Measurements from ENCODE around the gene FGGY. TPM values are rescaled to one million over a fixed set of nuclear protein-coding genes. Genes with fewer than 3 reads are reported as not detected.
"Not testable (repeated sequence)": the region's sequence is repeated elsewhere in the genome, so short reads cannot be mapped to it uniquely, and the experiment has no call there.

FGGY gene
- total RNA-seq, 1 experiment from 2014 or later, result 10.2 TPM

DNA sequence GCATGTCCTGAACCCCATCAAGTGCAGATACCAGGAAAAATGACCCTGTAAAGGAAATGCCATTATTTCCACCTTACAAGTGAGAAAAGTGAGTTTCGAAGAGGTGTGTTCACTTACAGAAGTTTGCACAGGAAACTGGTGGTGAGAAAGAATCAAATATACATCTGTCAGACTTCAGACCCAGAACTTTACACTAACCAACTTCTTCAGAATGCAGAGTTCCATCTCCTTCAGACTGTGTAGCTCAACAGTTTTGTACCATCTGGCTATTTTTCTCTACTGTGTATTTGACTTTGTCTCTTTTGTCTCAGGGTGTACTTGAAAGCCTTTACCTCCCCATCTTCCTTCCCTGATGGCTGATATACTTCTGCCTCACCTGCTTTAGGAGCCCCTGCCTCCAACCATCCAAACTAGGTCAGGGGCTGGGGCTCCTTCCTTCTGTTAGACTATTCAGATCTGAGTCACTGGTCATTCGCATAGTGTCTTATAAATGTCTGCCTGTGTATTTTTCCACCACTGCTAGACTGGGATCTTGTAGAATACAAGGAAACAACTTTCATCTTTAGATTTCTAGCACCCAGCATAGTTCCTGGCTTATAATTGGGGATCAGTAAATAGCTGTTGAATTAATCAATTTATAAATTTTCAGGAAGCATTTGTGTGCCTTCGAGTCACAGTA lies 247.9 kb downstream of the FGGY start:
- in situ Hi-C loops (cut with HindIII; ENCODE audit: low sequenced_read_pairs), result no loop called here
- DNase-seq (ENCODE audit: low spot score), result no peak

GRCh38 chr1:59545830-59546229 lies 248.9 kb downstream of the FGGY start:
- in situ Hi-C loops (cut with HindIII; ENCODE audit: low sequenced_read_pairs), result no loop called here
- no peak for DNase-seq (ENCODE audit: low spot score)

DNA sequence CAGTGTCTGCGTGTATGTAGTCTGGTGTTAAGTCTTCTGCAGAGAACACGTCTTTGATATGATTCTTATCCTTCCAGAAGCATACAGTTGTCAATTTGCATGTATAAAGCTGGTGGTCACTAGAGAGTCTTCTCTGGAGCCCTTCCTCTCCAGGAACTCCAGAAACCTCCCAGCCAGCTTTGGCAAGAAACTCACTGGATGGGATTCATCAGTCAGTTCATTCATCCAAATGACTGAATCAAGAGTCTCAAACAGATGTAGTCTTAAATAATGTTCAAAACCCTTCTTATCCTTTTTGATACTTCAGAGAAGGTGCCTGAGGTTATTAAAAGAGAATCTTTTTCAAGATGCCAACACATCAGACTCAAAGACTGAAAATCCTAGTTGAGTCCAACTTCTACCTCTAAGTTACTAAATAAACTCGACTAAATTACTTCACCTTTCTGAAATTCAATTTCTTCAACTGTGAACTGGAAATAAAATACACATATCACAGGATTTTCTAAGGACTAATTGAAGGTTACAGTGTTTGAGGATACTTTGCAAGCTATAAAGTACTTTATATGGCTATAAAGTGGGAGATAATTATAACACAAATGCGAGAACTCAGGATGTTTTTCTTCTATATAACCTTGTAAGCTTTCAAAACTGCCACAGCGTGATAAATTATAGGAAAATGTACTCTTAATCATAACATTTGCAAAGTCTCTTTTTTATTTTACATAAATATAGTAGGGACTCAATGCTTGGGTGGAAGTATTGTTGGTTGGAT lies 252.4 kb downstream of the FGGY start:
- no peak for DNase-seq (ENCODE audit: low spot score)
- in situ Hi-C loops (cut with HindIII; ENCODE audit: low sequenced_read_pairs), result no loop called here

GRCh38 chr1:59549903-59550302 lies 253.0 kb downstream of the FGGY start:
- in situ Hi-C loops (cut with HindIII; ENCODE audit: low sequenced_read_pairs), result no loop called here
- DNase-seq (ENCODE audit: low spot score), result no peak

DNA sequence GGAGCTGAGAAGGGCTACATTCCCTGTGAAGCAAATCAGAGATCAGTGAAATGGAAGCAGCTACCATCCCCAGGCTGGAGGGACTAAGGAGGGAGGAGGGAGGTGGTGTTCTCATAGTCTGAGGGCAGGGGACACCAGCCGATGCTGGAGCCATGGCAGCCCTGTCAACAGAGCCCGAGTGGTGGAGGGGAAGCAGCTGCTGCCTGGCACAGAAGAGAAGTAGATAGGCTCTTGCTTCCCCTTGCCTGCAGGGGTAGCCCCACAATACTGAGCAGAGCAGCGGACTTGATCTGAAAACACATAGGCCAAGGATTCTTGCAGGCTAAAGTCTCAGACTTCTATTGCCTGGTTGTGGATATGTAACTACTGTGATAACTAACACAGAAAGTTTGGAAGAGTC lies 255.1 kb downstream of the FGGY start:
- in situ Hi-C loops (cut with HindIII; ENCODE audit: low sequenced_read_pairs), result no loop called here
- no peak for DNase-seq (ENCODE audit: low spot score)

GRCh38 chr1:59553371-59553770 lies 256.5 kb downstream of the FGGY start:
- in situ Hi-C loops (cut with HindIII; ENCODE audit: low sequenced_read_pairs), result no loop called here
- no peak for DNase-seq (ENCODE audit: low spot score)

GRCh38 chr1:59554011-59554663 lies 257.2 kb downstream of the FGGY start:
- in situ Hi-C loops (cut with HindIII; ENCODE audit: low sequenced_read_pairs), result no loop called here

DNA sequence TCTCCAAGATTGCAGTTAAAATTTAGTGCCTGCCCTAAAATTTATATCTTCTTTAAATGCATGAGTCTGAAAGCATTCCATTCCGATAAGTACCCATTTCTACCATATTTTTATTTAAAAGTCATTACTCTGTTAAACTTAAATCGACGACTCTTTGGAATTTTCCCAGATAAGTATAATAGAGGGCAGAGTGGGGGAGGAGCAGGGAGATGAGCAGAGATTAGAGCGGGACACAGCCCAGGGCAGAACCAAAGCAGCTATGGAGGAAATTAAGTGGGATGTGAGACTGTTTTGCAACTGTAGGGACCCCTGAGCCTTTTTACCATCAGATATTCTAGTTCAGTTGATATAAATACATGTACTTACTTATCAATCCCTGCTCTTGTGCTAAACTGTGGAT lies 257.9 kb downstream of the FGGY start:
- in situ Hi-C loops (cut with HindIII; ENCODE audit: low sequenced_read_pairs), result no loop called here
- no peak for DNase-seq (ENCODE audit: low spot score)

More at GRCh38 chr1:59554011-59554663, 257.2 kb downstream of the FGGY start:
- DNase-seq (ENCODE audit: low spot score), result no peak

GRCh38 chr1:59556398-59556797 lies 259.5 kb downstream of the FGGY start:
- in situ Hi-C loops (cut with HindIII; ENCODE audit: low sequenced_read_pairs), result no loop called here
- no peak for DNase-seq (ENCODE audit: low spot score)

- in situ Hi-C loops (cut with HindIII; ENCODE audit: low sequenced_read_pairs), result no loop called here
- no peak for DNase-seq (ENCODE audit: low spot score)
Measured at GRCh38 chr1:59556802-59557548, 260.1 kb downstream of the FGGY start.

GRCh38 chr1:59557549-59557885 lies 260.6 kb downstream of the FGGY start:
- DNase-seq (ENCODE audit: low spot score), result no peak
- in situ Hi-C loops (cut with HindIII; ENCODE audit: low sequenced_read_pairs), result no loop called here

- DNase-seq (ENCODE audit: low spot score), result not testable (repeated sequence)
Measured at GRCh38 chr1:59558580-59558979, 261.7 kb downstream of the FGGY start.

GRCh38 chr1:59560807-59561450 lies 264.0 kb downstream of the FGGY start:
- DNase-seq (ENCODE audit: low spot score), result no peak
- in situ Hi-C loops (cut with HindIII; ENCODE audit: low sequenced_read_pairs), result no loop called here

More at GRCh38 chr1:59558580-59558979, 261.7 kb downstream of the FGGY start:
- in situ Hi-C loops (cut with HindIII; ENCODE audit: low sequenced_read_pairs), result not testable (repeated sequence)

DNA sequence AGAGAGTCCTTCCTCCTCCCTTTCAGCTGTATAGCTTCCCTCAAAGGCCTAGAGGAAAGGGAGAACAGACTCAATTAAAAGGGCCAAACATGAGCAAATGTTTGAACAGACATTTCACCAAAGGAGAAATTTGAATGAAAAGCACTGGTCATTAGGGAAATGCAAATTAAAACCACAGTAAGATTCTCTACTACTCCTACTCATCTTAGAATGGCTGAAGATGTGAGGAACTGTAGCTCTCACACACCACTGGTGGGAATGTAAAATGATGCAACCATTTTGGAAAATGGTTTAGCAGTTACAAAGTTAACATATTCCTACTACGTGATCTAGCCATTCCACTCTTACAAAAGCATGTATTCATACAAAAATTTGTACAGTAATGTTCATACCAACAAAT lies 264.9 kb downstream of the FGGY start:
- in situ Hi-C loops (cut with HindIII; ENCODE audit: low sequenced_read_pairs), result no loop called here
- DNase-seq (ENCODE audit: low spot score), result no peak

DNA sequence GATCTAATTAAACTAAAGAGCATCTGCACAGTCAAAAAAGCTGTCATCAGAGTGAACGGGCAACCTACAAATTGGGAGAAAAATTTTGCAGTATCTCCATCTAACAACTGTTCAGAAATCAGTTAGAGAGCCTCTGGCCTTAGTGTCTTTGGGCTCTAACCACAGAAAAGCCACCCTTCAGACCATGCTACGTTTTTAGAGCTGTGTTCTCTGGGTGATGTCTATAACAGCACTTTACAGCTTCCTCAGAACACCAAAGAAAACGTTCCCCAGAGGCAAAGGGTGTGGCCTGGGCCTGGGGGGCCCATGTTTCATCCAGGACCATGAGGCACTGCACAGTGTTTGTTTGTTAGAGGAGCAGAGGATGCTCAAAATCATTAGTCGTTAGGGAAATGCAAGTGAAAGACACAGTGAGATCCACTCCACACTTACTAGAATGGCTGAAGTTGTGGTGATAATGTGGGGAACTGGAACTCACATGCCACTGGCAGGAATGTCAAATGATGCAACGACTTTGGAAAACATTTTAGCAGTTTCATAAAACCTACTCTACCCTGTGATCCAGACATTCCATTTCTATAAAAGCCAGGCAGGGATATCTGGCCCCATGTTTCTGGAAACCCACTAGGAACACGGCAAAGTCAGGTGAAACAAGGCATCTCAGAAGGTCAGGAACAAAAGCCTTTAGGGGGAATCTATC lies 267.4 kb downstream of the FGGY start:
- in situ Hi-C loops (cut with HindIII; ENCODE audit: low sequenced_read_pairs), result no loop called here
- DNase-seq (ENCODE audit: low spot score), result no peak

- DNase-seq (ENCODE audit: low spot score), result no peak
- in situ Hi-C loops (cut with HindIII; ENCODE audit: low sequenced_read_pairs), result no loop called here
Measured at GRCh38 chr1:59565611-59566410, 268.9 kb downstream of the FGGY start.

GRCh38 chr1:59568158-59568935 lies 271.5 kb downstream of the FGGY start:
- in situ Hi-C loops (cut with HindIII; ENCODE audit: low sequenced_read_pairs), result no loop called here
- no peak for DNase-seq (ENCODE audit: low spot score)

Data from G401 (cell line).